Measurements from ENCODE around the gene ARHGEF28.

- TF ChIP-seq CTCF (IDR thresholded peaks at IDR 0.05 in 4 of 5, conservative IDR thresholded peaks at IDR 0.05 in 1 of 5), result no peak
- TF ChIP-seq POLR2A (IDR thresholded peaks at IDR 0.05), result no peak
Measured at GRCh38 chr5:73591698-73592501, 34.1 kb upstream of the ARHGEF28 start.
